ENCODE data around the gene CDRT15L2.
"Not testable (repeated sequence)": the region's sequence is repeated elsewhere in the genome, so short reads cannot be mapped to it uniquely, and the experiment has no call there.

The CDRT15L2 gene

GRCh38 chr17:20573216-20573615, 6.3 kb upstream of the CDRT15L2 start:
- not testable (repeated sequence) for DNase-seq (ENCODE audit: low read depth in 2 of 2)

GRCh38 chr17:20575071-20575470, 4.5 kb upstream of the CDRT15L2 start:
- DNase-seq (ENCODE audit: low read depth in 2 of 2): not testable (repeated sequence)

DNA sequence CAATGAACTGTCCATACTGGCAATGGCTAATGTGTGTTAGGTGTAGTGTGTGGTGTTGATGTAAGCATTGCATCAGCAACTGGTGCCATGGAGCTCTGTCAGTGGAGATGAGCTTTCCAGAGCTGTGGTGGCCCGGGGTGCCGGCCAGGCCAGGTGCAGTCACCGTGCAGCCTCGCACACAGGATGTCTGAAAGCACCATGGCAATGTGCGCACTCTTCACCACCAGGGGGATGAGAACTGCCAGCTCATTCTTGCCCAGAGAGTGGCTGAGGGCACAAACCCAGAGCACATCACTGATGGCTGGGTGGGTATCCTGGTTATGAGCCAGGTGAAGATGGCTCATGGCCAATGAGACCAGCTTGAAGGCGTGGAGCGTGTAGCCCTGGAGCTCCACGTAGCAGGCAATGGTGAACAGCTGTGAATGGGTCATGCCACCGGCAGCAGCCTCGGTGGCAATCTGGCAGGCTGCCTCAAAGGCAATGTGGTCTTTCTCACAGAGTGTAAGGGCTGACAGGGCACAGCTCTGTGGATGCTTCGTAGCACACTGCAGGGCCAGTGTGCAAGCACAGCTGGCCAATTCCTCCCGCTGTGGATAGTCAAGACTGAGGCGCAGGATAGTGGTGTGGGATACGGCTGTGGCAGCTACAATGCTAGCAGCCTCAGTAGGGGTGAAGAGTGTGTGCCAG, 4.5 kb downstream of the CDRT15L2 start:
- not testable (repeated sequence) for DNase-seq (ENCODE audit: low read depth in 2 of 2)

DNA sequence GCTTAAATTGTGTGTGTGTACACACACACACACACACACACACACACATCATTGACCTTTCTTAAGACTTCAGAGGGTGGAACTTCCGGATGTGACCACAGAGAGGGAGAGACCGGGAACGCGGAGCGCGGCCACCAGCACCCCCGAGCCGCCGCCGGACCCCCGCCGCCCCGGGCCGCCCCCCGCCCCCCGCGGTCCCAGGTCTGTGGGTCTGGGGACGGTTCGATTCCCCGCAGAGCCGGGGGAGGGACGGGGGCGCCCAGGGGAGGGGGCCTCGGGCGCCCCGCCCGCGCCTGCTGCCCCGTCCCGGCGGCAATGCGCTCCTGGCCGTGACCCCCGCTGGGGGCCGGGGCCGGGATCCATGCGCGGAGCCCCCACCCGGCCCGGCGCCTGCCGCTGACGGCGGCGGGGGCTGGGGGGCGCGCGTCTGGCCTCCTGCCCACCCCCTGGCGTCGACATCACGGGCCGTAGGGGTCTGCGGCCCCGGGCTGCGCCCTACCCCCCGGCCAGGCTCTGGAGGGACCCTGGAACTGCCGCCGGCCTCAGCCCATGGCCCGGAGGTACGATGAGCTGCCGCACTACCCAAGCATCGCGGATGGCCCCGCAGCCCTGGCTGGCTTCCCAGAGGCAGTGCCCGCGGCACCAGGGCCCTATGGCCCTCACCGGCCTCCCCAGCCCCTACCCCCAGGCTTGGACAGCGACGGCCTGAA, 9.4 kb downstream of the CDRT15L2 start:
- not testable (repeated sequence) for DNase-seq (ENCODE audit: low read depth in 2 of 2)

GRCh38 chr17:20589454-20589810, 9.9 kb downstream of the CDRT15L2 start:
- DNase-seq (ENCODE audit: low read depth in 2 of 2): not testable (repeated sequence)

DNA sequence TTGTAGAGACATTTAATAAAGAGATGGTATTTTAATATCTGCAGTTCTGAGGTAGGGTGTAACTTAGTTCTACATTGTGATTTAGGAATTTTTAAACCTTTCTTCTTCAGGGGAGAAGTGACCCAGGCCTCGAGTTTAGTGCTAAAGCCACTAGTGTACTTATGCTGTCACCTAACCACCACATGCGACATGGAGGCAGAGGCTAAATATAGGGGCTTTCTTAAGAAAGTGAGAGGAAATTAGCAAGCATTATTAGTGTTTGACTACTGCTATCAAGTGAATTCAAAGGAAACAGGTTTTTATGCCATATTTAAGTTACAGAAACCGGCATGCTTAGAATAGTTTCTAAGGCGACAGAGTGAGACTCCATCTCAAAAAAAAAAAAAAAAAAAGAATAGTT, 11.5 kb downstream of the CDRT15L2 start:
- not testable (repeated sequence) for DNase-seq (ENCODE audit: low read depth in 2 of 2)

DNA sequence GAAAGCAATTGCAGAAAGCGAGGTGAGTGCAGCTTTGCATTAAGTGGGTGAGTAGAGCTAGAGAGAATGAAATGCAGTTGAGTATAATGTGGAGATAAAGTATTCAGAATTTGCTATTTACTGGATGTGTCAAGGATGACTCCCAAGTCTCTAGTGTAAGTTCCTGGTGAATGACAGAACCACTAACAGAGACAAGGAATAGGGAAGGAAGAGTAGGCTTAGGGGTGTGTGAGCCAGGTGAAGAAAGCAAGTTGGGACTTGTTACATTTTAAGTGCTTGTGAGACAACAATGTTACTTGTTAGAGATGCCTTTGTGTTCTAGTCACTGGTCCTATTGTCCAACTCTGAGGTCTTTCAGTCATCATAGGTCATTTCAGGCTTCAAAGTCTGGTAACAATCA, 26.0 kb downstream of the CDRT15L2 start:
- DNase-seq (ENCODE audit: low read depth in 2 of 2): not testable (repeated sequence)

- DNase-seq (ENCODE audit: low read depth in 2 of 2): not testable (repeated sequence)
Observed at GRCh38 chr17:20609490-20609889, 30.0 kb downstream of the CDRT15L2 start.

- no peak for DNase-seq (ENCODE audit: low read depth in 2 of 2)
Observed at GRCh38 chr17:20611309-20611708, 31.8 kb downstream of the CDRT15L2 start.

DNA sequence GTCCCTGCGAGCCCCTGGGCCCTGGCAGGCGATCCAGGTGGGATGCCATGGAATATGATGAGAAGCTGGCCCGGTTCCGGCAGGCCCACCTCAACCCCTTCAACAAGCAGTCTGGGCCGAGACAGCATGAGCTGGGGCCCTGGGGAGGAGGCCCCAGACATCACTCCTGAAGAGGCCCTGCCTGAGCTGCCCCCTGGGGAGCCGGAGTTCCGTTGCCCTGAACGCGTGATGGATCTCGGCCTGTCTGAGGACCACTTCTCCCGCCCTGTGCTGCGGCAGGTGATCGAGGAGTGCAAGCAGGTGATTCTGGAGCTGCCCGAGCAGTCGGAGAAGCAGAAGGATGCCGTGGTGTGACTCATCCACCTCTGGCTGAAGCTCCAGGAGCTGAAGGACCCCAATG, 33.1 kb downstream of the CDRT15L2 start:
- no peak for DNase-seq (ENCODE audit: low read depth in 2 of 2)

GRCh38 chr17:20613248-20613647, 33.7 kb downstream of the CDRT15L2 start:
- DNase-seq (ENCODE audit: low read depth in 2 of 2): no peak

- no peak for DNase-seq (ENCODE audit: low read depth in 2 of 2)
Observed at GRCh38 chr17:20613905-20614304, 34.4 kb downstream of the CDRT15L2 start.

GRCh38 chr17:20615461-20615860, 35.9 kb downstream of the CDRT15L2 start:
- not testable (repeated sequence) for DNase-seq (ENCODE audit: low read depth in 2 of 2)
